ENCODE results near the gene SCN5A.

Gene SCN5A

DNA sequence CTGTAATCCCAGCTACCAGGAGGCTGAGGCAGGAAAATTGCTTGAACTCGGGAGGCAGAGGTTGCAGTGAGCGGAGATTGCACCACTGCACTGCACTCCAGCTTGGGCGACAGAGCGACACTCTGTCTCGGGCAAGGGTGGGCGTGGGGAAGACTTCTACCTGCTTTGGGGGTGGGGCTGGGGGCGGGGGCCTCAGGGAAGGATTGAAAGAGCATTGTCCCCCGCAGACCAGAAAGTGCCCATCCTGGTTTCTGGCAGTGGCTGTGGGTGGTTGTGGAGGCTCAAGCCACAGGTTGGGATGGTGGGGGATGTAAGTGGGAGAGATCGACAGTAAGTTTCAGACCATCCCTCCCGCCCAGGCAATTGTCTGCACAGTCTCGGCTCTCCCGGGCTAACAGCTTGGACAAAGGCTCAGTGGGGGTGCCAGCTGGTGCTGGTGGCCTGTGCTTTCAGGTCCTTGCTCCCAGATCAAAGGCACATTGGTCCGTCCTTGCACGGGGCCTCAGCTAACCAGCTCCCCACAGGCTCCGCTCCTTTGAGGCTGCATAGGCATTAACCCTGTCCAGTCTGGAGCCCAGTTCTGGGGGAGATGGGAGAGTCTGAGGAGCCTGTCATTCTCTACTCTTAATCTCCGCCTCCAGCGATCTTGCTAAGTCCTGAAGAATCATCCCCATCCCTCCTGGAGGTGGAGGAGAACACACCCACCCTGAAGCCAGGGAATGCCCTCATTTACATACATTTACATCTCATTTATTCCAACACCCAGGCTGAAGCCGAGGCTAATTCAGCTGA lies 8.6 kb downstream of the SCN5A start:
- Histone ChIP-seq H3K9ac (ENCODE audit: low read length) (no peak overlapping the region), H3K9me3 (replicated peaks; ENCODE audit: insufficient read depth, low read length) (no peaks in the 10 kb centered on the region), H3K4me3 (ENCODE audit: low read length) (no peak overlapping the region), H3K4me2 (ENCODE audit: low read depth, low read length) (no peak overlapping the region), H2AFZ (ENCODE audit: low read length) (no peak overlapping the region), H3K27me3 (replicated peaks; ENCODE audit: insufficient read depth, low read length) (no peaks in the 10 kb centered on the region), H3K9me2 (replicated peaks; ENCODE audit: insufficient read depth, low read length) (no peaks in the 10 kb centered on the region), H3K36me3 (replicated peaks; ENCODE audit: insufficient read depth, low read length) (no peaks in the 10 kb centered on the region), H3K27ac (ENCODE audit: low read length) (no peak overlapping the region), H3K79me2 (ENCODE audit: low read length) (no peaks in the 10 kb centered on the region), H4K20me1 (ENCODE audit: insufficient read depth, low read length) (no peaks in the 10 kb centered on the region), H3F3A (ENCODE audit: insufficient read depth, low read length) (no peaks in the 10 kb centered on the region), H3K4me1 (ENCODE audit: low read length) (no peaks in the 10 kb centered on the region)
- TF ChIP-seq, protein P1, sequence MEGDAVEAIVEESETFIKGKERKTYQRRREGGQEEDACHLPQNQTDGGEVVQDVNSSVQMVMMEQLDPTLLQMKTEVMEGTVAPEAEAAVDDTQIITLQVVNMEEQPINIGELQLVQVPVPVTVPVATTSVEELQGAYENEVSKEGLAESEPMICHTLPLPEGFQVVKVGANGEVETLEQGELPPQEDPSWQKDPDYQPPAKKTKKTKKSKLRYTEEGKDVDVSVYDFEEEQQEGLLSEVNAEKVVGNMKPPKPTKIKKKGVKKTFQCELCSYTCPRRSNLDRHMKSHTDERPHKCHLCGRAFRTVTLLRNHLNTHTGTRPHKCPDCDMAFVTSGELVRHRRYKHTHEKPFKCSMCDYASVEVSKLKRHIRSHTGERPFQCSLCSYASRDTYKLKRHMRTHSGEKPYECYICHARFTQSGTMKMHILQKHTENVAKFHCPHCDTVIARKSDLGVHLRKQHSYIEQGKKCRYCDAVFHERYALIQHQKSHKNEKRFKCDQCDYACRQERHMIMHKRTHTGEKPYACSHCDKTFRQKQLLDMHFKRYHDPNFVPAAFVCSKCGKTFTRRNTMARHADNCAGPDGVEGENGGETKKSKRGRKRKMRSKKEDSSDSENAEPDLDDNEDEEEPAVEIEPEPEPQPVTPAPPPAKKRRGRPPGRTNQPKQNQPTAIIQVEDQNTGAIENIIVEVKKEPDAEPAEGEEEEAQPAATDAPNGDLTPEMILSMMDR (IDR thresholded peaks at IDR 0.05; ENCODE audit: low read length) = no peak
- no peak for TF ChIP-seq EZH2 (optimal IDR thresholded peaks at IDR 0.05; ENCODE audit: low read depth, low read length)
- no peak for TF ChIP-seq EZH2phosphoT487 (IDR thresholded peaks at IDR 0.05; ENCODE audit: low read length)
- DNase-seq = no peak

DNA sequence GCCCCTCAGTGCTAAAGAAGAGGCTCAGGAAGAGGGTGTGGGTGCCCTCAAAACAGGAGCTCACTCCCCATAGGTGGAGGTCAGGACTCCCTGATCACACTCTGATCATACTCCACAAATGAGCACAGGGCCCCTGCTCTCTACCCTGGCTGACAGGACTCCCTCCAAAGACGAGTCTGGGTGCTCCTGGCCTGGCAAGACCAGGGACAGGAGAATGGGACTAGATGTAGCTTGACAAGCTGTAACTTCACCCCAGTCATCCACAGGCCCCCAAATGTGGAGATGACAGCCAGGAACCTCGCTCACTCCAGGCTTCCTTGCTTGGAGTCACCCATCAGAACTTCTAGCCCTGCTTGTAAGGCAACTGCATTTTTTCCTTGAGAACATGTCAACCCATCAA lies 11.1 kb downstream of the SCN5A start:
- Histone ChIP-seq H3K4me2 (ENCODE audit: low read depth, low read length) (no peak overlapping the region), H3K27ac (ENCODE audit: low read length) (no peak overlapping the region), H3K79me2 (ENCODE audit: low read length) (no peaks in the 10 kb centered on the region), H3K27me3 (replicated peaks; ENCODE audit: insufficient read depth, low read length) (no peaks in the 10 kb centered on the region), H3K9me2 (replicated peaks; ENCODE audit: insufficient read depth, low read length) (no peaks in the 10 kb centered on the region), H3K9ac (ENCODE audit: low read length) (no peak overlapping the region), H3K36me3 (replicated peaks; ENCODE audit: insufficient read depth, low read length) (no peaks in the 10 kb centered on the region), H3K9me3 (replicated peaks; ENCODE audit: insufficient read depth, low read length) (no peaks in the 10 kb centered on the region), H3K4me1 (ENCODE audit: low read length) (peaks cover 8% of the 10 kb centered on the region; the same call in 1 of the 2 replicates), H4K20me1 (ENCODE audit: insufficient read depth, low read length) (no peaks in the 10 kb centered on the region), H3F3A (ENCODE audit: insufficient read depth, low read length) (no peaks in the 10 kb centered on the region), H2AFZ (ENCODE audit: low read length) (no peak overlapping the region), H3K4me3 (ENCODE audit: low read length) (no peak overlapping the region)
- DNase-seq = no peak
- no peak for TF ChIP-seq EZH2phosphoT487 (IDR thresholded peaks at IDR 0.05; ENCODE audit: low read length)
- TF ChIP-seq, protein P1 (IDR thresholded peaks at IDR 0.05; ENCODE audit: low read length) = no peak
- no peak for TF ChIP-seq EZH2 (optimal IDR thresholded peaks at IDR 0.05; ENCODE audit: low read depth, low read length)

DNA sequence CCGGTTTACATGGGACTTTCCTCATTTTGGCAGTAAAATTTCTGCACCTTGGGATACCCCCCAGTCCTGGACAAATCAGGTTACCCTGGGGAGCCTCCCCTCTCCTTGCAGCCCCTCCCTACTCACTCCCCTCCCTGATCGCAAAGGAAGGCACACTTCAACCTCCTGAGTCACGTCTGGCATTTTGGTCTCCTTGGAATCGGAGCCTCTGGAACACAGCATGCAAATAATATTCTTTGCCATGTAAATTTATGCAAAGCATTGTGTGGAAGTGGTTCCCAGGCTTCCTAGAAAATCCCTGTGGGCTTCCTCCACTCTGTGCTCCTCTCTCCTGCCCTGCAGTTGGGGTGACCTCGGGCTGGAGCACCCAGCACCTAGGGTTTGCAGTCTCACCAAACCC lies 11.6 kb downstream of the SCN5A start:
- Histone ChIP-seq H3K36me3 (replicated peaks; ENCODE audit: insufficient read depth, low read length) (no peaks in the 10 kb centered on the region), H3K4me3 (ENCODE audit: low read length) (no peak overlapping the region), H3K4me2 (ENCODE audit: low read depth, low read length) (no peak overlapping the region), H3K9ac (ENCODE audit: low read length) (no peak overlapping the region), H2AFZ (ENCODE audit: low read length) (no peak overlapping the region), H4K20me1 (ENCODE audit: insufficient read depth, low read length) (no peaks in the 10 kb centered on the region), H3F3A (ENCODE audit: insufficient read depth, low read length) (no peaks in the 10 kb centered on the region), H3K9me3 (replicated peaks; ENCODE audit: insufficient read depth, low read length) (no peaks in the 10 kb centered on the region), H3K27me3 (replicated peaks; ENCODE audit: insufficient read depth, low read length) (no peaks in the 10 kb centered on the region), H3K27ac (ENCODE audit: low read length) (no peak overlapping the region), H3K4me1 (ENCODE audit: low read length) (peaks cover 9% of the 10 kb centered on the region; the same call in 1 of the 2 replicates), H3K79me2 (ENCODE audit: low read length) (no peaks in the 10 kb centered on the region), H3K9me2 (replicated peaks; ENCODE audit: insufficient read depth, low read length) (no peaks in the 10 kb centered on the region)
- no peak for TF ChIP-seq EZH2 (optimal IDR thresholded peaks at IDR 0.05; ENCODE audit: low read depth, low read length)
- no peak for TF ChIP-seq EZH2phosphoT487 (IDR thresholded peaks at IDR 0.05; ENCODE audit: low read length)
- TF ChIP-seq, protein P1 (IDR thresholded peaks at IDR 0.05; ENCODE audit: low read length) = no peak
- DNase-seq = no peak

Data from MM.1S (cell line).